GM21447 (cell line): ENCODE measurements around the gene UBXN4.
"Not testable (repeated sequence)": the region's sequence is repeated elsewhere in the genome, so short reads cannot be mapped to it uniquely, and the experiment has no call there.

ENCODE experiments used
- ATAC-seq: cut with Tn5 transposase; IDR thresholded peaks from one replicate; pipeline ENCODE4 v1.9.1; 2021; ENCODE audit not compliant: unreplicated experiment

UBXN4 gene

DNA sequence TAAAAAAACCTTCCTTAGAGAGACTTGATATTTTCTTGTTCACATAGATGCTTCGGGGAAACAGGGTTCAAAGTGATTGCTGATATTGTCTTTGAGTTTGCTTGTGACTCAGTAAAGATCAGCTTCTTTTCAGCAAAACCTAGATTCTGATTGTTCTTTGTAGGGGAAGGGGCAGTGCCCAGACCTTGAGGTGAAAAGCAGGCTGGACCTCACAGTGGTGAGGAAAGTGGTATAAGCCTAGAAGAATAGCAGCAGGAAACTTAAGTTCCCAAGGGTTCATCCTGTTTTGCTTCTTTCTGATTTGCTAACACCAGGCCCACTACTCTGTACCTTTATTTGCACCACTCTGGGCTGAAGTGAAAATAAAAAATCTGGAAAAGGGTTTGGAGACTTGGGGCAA, 20.9 kb downstream of the UBXN4 start:
- no peak for ATAC-seq

DNA sequence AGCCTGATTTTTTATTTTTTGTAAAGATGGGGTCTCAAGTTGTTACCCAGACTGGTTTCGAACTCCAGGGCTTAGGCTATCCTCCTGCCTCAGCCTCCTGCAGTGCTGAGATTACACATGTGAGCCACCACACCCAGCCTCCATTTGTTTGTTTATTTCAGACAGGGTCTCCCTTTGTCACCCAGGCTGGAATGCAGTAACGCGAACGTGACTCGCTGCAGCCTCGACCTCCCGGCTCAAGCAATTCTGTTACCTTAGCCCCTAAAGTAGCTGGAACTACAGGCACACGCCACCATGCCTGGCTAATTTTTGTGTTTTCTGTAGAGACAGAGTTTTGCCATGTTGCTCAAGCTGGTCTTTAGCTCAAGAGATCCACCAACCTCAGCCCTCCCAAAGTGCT, 27.2 kb downstream of the UBXN4 start:
- ATAC-seq = no peak

DNA sequence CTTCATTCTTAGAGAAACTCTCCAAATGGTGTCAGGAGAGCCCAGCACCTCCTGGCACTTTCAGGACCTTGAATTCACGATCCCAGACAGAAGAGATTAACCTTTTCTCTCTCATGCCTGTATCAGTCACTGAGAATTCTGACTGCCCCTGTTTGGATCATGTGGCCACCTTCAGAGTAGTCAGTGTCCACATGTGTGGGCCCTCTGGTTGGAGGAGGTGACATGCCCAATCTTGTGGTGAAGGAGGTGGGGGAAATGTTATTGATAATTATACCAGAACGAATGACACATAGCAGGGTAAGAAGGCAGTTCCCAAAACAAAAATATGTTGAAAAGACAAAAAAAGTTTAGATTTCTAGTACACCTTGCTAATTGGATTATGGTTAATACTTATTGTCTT, 31.7 kb downstream of the UBXN4 start:
- ATAC-seq = no peak

DNA sequence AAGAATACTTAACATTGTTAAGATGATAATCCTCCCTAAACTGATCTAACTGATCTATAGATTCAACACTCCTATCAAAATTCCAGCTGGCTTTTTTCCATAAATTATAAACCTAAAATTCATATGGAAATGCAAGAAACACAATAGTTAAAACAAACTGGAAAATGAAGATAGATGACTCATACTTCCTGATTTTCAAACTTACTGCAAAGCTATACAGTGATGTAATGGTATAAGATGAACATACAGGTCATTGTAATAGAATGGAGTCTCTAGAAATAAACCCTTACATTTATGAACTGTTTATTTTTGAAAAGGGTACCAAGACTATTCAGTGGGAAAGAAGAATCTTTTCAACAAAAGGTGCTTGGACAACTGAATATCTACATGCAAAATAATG, 32.3 kb downstream of the UBXN4 start:
- no peak for ATAC-seq

DNA sequence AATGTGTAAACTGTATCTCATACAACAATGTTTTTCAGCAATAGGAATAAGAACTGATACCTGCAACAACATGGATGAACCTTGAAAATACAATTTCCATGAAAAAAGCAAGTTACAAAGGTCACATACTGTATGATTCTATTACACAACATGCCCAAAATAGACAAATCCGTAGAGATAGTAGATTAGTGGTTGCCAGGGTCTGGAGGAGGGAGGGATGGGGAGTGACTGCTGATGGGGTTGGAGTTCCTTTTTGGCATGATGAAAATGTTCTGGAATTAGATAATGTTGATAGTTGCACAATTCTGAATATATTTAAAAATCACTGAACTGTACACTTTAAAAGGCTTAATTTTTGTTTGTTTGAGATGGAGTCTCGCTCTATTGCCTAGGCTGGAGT, 33.8 kb downstream of the UBXN4 start:
- ATAC-seq = no peak

DNA sequence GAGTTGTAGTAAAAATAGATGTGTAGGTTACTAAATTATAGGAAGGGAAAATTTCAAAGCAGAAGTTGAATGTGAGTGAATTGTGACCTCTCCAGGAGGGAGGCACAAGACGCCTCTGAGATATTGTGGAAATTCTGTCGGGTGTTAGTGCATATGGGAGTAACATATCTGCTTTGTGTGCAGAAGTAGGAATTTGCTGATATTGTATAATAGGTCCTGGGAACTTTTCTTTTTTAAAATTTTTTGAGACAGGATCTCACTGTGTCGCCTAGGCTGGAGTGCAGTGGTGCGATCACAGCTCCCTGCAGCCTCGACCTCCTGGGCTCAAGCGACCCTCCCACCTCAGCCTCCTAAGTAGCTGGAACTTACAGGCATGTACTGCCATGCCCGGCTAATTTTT, 34.7 kb downstream of the UBXN4 start:
- no peak for ATAC-seq

DNA sequence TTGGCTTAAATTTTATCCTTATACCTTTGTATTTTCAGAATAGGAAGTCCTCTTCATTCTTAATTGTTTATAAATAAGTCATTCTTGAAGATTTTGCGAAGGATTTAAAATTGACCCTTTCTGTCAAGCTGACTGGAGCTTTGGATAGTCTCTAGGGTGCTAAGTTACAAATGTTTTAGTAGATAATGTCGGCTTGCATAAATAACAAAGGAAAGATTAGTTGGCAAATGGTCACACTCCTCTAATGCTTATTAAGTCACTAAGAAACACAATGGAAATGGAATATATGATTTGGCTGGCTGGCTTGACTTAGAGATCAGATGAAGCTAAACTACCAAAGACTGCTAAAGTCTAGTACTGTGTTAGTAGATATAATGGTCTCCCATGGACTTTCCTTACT, 40.6 kb downstream of the UBXN4 start:
- no peak for ATAC-seq

DNA sequence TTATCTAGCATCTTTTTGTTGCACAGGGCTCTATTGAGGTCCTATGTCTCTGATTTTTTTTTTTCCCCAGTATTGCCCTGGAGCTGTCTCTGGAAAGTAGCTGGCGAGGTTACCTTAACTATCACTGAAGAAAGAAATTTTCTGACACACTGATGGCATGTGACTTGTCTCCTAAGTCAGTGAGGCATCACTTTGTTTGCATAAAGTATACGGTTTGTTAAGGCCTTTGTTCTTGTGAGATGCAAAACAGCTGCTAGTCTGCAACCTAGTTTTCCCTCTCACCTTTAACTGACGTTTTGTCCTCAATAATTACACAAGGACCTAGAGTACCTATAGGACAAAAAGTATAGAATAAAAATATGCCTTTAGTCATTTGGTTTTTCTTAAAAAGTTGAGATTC, 41.8 kb downstream of the UBXN4 start:
- ATAC-seq = no peak

DNA sequence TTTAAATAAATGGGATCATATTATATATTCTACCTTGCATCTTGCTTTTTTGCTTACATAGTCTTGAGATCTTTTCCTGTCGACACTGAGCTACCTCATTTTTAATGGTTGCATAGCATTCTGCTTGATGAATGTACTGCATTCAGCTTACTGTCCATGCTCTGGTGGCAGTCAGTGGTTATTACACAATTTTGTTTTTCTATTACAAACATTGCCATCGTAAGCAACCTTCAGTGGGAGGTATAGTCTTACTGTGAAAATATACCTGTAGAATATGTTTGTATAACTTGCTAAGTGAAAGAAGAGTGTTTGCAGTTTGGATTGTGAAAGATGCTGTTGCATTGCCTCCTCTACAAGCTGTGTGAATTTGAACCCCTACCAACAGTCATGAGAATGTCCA, 43.4 kb downstream of the UBXN4 start:
- ATAC-seq = no peak

DNA sequence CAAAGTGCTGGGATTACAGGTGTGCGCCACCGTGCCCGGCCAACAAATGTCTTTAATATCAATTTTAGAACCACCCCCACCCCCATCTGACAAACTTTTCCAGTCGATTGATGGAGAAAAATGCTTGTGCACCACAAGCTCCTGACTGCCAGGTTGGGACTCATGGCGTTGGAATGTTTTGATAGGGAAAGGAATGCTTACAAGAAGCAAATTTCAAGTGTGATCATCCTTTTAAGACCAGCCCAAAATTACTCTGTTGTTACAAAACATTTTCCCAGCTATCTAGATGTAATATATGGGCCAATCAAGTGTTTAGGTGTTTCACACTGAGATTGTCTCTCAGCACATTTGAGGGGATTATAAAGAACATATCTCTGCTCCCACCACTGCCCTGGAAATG, 45.2 kb downstream of the UBXN4 start:
- no peak for ATAC-seq

DNA sequence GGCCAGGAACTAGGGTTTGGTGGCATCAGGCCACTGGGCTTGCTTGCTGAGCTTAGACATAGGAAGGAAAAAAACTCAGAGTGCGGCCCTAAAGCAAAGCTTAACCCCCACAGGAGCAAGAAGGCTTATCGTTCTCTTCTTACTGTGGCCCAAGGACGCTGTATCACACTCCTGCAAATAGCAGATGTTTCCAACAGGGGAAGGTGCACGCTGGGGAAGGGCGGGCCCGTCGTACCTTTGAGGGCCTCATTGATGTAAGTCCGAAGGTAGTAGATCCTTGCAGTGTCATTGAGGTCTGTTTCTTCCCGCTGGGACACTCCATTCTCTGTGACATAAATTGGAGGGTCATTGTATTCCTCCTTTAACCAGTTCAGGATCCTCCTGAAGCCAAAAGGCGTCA, 48.8 kb downstream of the UBXN4 start:
- ATAC-seq = no peak

DNA sequence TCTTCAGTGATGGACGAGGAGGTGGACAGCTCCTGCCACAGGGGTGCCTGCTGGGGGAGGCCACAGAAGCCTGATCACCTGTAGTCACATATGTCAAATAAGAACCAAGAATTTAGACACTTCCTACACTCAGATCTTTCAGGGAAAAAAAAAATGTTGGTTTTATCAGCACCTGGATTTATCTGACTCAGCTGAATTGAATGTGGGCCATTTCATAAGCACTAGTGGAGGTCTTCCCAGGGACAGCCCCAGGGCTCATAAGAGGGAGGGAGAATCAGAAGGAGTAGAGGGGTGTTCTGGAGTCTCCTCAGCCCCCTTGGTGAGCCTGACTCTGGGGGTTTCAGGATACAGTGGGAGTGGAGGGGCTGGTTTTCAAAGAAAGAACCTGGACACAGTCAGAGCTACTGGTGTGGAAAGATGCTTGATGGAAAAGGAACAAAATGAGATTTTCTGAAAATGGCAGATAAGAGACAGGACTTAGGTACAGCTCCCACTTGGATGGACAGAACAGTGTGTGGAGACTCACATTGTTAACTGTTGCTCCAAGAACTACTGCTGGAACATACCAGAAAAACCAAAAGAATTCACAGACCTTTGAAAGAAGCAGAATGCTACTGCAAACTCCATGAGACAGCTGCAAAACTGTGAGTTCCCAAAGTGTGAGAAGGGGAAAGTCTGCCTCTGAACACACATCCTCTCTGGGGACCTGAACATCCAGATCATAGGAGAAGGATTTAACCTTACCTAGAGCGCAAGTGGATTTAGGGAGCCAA, 49.9 kb downstream of the UBXN4 start:
- ATAC-seq = no peak

DNA sequence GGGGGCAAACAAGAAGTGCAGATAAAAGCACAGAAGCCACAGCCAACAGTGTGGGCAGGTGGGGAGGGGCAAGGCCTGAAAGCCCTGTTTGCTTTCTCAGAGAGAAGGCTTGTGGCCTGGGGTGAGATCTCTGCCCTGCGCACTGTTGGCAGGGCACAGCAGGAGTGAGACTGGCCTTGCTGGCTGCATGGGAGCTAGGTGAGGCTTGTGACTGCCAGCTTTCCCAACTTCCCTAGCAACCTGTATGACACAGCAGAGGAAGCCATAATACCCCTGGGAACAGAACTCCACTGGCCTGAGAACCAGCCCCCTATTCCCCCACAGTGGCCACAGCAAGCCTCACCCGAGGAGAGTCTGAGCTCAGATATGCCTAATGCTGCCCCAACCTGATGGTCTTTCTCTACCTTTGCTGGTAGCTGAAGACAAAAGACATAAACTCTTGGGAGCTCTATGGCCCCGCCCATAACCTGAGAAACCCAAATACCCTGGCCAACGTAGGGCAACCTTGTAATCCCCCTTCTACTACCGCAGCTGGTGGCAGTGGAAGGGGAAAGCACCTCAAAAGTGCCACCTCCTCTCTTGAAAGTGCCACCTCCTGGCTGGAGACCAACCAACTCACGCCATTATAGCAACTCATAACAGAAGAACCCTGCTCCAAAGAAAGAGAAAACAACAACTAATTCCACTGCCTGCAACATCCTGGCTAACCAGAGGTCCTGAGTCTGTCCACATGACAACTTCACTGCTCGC, 50.9 kb downstream of the UBXN4 start:
- ATAC-seq = peak; percentile 44

DNA sequence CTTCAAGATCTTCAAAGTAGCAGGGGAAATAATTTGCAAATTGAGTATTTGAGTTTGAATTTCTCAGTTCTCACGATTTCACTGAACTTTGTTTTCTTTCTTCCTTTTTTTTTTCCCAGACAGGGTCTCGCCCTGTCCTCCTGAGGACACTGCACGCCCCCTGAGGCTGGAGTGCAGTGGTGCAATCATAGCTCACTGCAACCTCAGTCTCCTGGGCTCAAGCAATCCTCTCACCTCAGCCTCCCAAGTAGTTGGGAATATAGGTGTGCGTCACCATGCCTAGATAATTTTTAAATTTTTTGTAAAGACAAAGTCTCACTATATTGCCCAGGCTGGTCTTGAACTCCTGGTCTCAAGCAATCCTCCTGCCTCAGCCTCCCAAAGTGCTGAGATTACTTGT, 54.0 kb downstream of the UBXN4 start:
- ATAC-seq = not testable (repeated sequence)

DNA sequence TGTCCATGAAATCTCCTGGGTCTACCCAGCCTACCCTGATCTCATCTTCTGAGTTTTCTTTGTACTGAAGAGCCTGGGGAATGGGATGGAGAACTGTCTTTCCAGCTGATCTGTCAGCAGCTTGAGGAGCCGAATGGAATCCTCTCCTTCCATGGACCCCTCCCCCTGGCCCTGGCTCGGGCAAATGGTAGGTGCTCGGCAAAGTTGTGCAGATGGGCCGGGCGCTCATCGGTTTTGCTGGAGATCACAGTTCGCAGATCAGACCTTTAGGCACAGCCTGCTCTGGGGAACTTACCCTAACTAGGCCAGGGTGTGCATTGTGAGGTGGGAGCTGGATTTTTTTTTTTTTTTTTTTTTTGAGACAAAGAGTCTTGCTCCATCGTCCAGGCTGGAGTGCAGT, 55.0 kb downstream of the UBXN4 start:
- no peak for ATAC-seq

DNA sequence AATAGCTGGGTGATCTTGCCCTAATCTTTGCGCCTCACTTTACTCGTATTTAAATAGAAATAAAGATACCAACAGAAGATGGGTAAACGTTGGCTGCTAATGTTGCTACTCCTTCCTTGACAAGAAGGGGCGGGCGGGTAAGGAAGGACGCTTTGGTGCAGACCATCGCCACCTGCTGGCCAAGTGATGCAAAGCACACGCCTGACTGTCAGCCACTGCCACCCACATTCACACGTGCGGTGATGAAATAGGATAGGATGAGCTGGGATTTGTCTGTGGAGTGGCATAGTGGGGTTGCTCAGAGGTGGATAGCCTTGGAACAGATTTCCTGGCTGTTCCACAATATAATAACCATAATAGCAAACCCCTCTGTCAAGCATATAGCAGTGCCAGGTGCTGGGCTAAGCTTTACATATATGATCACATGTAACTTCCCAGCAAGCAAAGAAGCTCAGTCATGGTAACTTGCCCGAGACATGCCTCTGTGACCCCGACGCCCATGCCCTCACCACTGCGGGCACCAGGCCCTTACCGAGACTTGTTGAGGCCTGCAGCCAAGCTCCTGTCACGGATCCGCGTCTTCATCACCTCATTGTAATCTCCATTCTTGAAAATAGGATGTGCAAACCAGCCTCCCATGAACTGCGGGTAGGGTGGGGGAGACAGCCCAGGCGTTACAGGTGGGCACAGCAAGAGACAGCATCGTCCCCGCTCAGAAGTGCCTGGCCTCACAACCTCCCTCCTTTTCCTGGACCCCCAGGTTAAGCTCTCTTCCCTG, 56.0 kb downstream of the UBXN4 start:
- peak; percentile 56 for ATAC-seq

DNA sequence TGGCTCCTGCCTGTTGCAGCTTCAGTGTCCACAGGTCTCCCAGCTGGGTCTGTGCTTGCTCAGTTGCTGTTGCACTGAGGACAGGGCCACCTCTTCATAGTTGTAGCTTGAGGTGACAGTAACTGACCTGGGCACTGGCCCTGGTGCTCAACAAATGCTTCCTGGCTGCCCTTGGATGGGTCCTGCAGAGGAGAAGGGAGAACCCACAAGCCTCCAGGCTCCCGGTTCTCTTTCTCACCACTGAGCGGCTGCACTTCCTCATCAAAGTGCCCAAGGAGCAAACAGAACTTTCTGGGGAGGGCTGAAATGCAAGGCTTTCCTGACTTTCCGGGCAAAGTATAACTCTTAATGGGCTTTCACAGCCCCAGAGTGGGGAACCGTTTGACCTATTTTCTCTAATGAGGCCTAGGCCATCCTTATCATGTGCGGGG, 56.6 kb downstream of the UBXN4 start:
- ATAC-seq = no peak

DNA sequence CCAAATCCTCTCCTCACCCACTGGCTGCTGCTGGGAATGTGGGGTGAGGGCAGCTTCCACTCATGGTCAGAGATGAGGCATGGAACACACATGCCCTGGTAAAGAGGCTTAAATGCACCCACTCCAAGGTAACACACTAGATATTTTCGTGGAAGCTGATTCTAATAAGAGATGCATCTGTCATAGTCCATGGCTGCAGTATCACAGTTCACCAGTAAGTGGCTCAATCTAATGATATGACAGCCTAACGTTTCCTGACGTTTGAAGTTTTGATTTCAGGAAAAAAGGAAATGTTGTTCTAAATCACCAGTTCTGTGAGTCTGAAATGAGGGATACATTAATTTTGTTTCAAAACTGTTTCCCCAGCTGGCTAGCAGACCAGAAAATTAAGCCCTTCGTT, 57.1 kb downstream of the UBXN4 start:
- no peak for ATAC-seq

DNA sequence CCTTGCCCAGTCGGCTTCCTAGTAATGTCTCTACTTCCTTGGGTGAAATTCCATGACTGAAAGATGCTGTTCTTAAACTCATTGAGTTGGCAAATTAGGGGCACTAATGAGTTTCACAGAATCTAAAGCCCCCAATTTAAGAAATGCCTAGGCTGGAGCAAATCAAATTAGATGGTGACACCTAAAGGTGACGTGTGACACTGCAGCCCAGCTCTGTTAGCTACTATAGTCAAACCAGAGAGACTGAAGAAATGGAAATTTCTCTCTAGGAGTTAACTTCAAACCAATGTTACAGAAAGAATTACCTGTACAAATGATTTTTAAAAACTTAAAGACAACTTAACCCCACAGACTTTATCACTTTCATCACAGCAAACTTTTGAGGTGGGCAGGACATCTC, 58.1 kb downstream of the UBXN4 start:
- ATAC-seq = no peak

DNA sequence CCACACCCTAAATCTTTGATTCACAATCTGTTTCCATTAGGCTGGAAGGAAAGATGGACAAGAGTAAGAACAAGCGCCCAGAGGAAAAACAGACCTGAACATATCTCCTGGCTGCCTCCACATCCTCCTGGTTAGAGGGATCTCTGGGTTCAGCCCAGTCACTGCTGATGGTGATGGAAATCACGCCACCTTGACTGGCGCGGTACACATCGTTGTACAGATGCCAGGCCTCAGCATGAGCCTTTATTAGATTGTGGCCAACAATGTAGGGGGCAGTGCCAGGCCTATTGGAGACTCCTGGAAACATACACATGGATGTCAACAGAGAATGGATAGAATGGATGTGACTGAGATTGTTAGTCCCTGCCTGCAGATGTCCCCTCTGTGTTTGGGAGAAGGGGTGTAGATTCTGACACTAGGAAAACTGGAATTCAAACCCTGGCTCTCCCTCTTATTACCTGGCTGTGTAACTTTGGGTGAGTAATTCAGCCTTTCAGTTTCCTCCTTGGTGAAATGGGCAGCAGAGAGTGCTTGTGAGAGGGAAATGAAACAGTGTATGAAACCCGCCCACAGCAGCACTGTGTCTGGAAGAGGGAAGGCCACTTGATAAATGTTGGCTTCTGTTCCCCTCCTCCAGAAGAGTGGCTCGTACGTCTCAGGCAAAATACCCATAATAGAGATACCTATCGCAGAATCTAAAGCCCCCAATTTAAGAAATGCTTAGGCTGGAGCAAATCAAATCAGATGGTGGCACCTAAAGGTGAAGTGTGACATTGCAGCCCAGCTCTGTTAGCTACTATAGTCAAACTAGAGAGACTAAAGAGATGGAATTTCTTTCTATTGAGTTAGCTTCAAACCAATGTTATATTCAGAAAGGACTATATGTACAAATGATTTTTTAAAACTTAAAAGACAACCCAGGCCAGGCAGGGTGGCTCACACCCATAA, 59.1 kb downstream of the UBXN4 start:
- ATAC-seq = no peak

DNA sequence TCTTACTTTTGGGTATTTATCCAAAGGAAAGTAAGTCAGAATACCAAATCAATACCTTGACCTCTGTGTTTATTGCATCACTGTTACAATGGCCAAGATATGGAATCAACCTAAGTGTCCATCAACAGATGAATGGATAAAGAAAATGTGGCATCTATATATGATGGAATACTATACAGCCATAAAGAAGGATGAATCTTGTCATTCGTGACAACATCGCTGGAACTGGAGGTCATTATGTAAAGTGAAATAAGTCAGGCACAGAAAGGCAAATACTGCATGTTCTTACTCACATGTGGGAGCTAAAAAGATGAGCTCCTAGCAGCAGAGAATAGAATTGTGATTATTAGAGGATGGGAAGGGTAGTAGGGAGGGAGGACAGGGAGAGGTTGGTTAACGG, 60.7 kb downstream of the UBXN4 start:
- ATAC-seq = no peak
